HL-60/S4 treated with retinoic acid at 250 ng/mL for 4 days and 3 days (cell line): ENCODE results near the gene AGFG2.
"Not testable (repeated sequence)": the region's sequence is repeated elsewhere in the genome, so short reads cannot be mapped to it uniquely, and the experiment has no call there.

ENCODE experiments used
- in situ Hi-C: fragments of 300-500 bp; cut with MboI; formaldehyde crosslinking; loops from 2 replicates; pipeline ENCODE4 v1.7.0; 2022; ENCODE audit warnings: low sequenced_read_pairs

AGFG2 gene

DNA sequence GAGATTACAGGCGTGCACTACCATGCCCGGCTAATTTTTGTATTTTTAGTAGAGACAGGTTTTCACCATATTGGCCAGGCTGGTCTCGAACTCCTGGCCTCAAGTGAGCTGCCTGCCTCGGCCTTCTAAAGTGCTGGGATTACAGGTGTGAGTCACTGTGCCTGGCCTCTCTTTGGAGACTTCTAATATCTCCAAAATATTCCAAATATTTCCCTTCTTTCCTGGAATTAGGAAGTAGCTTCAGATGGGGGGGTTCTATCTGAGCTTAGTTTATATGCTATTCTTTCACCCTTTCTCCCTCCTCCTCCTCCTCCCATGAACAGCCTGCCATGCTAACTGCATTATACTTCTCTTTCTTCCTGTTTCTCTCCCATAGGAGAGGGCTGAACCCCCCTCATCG is 9.4 kb downstream of the AGFG2 start:
- in situ Hi-C loops, result not testable (repeated sequence)

- in situ Hi-C loops, result no loop called here
These were observed 13.5 kb downstream of the AGFG2 start for GRCh38 chr7:100552532-100552931.

GRCh38 chr7:100553032-100553431 is 14.0 kb downstream of the AGFG2 start:
- in situ Hi-C loops, result no loop called here

DNA sequence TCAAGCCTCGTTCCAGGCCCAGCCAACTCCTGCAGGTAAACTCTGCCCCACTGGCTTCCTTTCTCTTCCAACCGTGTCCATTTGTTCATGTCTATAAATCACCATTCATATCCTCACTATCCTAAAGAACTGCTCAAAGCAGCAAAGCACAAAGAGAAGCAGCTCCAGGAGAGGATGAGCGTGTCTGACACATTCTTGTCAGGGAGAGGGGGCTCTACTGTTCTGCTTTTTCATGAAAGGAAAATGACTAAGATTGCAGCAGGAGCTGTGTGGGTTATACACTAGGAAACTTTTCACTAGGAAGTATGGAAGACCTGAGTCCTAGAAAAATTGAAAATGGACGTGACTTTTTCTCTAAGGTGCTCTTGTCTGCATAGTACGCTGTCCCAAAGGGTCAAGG is 16.7 kb downstream of the AGFG2 start:
- in situ Hi-C loops, result no loop called here

GRCh38 chr7:100556541-100556940 is 17.5 kb downstream of the AGFG2 start:
- in situ Hi-C loops, result no loop called here

GRCh38 chr7:100559127-100559526 is 20.1 kb downstream of the AGFG2 start:
- in situ Hi-C loops, result no loop called here

GRCh38 chr7:100561491-100562194 is 22.6 kb downstream of the AGFG2 start:
- in situ Hi-C loops, result loop anchor here (5.0 kb wide), 1 partner anchor 89 kb away; no protein-coding TSS in a partner anchor

DNA sequence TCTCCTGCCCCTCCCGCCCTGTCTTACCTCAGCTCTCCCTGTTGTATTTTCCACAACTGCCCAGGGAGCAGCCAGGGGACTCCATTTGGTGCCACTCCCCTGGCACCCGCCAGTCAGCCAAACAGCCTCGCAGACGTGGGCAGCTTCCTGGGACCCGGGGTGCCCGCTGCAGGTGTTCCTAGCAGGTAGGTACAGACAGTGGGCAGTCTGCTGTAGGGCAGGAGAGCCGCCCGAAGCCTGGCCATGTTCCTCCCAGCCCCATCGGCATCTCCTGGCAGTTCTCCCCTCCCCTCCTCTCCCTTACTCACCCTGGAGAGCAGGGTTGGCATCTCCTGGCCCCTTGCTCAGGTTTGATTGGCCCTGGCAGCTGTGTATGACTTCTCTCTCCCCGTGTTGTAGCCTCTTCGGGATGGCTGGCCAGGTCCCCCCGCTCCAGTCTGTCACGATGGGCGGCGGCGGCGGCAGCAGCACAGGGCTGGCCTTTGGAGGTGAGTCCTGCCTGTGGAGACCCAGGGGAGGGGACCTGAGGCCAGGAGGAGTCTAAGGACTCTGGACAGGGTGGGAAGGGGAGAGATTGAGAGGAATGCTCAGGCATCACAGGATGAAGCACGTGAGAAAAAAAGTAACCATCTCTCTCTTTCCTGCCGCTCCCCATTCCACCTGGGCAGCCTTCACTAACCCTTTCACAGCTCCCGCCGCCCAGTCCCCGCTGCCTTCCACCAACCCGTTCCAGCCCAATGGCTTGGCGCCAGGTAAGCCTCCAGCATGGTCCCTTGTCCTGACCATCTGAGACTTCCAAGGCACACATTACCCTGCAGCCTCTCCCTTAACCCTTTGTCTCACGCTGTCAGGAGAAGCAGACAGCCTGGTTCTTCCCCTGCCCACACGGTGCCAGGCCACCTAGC is 23.4 kb downstream of the AGFG2 start:
- in situ Hi-C loops, result loop anchor here (5.0 kb wide), 1 partner anchor 90 kb away; no protein-coding TSS in a partner anchor

DNA sequence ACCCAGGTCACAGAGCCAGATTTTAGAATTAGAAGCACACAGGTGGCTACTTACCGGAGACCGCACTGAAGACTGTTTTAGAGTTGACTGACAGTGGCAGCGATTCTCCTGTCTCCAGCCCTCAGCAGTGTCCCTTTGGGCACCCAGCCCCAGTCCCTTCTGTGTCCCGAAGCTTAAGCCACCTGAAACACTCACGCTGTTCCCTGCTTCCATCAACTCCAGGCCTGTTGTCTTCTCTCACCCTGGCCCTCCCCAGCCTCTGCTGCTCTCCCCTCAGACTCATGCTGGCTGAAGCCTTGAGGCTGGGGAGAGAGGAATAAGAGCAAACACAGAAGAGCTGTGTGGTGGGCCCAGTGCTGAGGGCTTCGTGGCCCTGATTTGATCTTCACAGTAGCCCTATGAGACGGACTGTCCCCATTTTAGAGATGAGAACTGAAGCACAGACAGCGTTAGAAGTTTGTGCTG is 24.1 kb downstream of the AGFG2 start:
- in situ Hi-C loops, result loop anchor here (5.0 kb wide), 1 partner anchor 91 kb away; no protein-coding TSS in a partner anchor

DNA sequence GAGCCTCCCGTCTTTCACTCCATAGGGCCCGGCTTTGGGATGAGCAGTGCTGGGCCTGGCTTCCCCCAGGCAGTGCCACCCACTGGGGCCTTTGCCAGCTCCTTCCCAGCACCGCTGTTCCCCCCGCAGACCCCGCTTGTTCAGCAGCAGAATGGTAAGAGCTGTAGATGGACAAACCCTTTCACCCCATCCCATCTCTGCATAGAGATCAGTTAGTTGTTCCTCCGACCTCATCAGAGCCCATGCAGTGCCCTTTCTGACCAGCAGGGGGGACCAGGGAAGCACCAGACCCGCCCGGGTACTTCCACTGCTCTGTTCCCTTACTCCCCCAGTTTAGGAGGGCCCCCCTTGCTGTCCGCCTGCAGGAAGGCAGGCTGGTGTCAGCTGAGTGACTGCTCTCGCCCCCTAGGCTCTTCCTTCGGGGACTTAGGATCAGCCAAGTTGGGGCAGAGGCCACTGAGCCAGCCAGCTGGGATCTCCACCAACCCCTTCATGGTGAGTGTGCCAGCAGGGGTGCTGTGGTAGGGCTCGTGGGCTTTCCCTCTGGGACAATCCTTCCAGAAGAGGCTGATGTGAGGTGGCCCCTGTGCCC is 24.9 kb downstream of the AGFG2 start:
- in situ Hi-C loops, result loop anchor here (5.0 kb wide), 1 partner anchor 92 kb away; no protein-coding TSS in a partner anchor

GRCh38 chr7:100564405-100564804 is 25.4 kb downstream of the AGFG2 start:
- in situ Hi-C loops, result loop anchor here (5.0 kb wide), 1 partner anchor 92 kb away; no protein-coding TSS in a partner anchor

DNA sequence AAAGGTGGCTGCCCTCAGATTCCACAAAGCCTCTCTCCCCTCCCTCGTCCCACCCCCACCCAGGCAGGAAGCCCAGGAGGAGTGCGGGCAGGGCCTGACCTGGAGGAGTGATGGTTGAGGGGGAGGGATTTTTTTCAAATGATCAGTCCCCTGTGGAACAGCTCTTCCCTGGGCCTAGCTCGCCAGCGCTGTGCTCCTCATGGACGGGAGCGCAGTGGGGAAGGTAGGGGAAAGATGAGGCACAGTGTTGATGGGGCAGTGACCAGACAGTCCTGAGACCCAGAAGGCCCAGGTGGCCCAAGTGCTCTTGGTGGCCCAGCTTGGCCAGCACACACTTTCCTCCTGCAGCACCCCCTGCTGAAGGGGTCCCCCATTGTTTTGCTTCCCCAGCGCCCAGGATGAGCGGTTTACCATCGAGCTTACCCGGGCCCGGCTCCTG is 26.1 kb downstream of the AGFG2 start:
- in situ Hi-C loops, result no loop called here

DNA sequence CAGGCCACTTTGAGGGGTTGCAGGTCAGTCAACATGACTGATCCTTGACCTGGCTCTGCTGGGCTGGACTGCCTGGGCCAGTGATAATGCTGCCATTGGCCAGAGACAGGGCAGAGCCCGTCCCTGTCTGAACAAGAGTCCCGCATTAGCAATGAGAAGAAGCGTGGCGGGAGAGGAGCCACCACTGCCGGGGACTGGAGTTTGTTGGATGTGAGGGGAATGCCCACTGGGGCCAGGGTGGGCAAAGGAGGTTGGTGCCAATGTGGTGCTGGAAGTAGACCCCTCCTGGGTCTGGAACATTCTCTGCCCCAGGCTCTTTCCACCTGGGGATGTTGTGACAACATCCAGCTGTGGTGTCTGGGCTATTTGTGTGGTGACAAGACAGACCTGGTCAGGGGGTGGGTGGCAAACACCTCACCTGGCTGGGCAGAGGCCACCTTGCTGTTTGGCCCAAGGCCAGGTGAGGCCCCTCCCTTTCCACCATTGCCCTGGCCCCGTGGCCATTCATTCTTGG is 27.1 kb downstream of the AGFG2 start:
- in situ Hi-C loops, result no loop called here

DNA sequence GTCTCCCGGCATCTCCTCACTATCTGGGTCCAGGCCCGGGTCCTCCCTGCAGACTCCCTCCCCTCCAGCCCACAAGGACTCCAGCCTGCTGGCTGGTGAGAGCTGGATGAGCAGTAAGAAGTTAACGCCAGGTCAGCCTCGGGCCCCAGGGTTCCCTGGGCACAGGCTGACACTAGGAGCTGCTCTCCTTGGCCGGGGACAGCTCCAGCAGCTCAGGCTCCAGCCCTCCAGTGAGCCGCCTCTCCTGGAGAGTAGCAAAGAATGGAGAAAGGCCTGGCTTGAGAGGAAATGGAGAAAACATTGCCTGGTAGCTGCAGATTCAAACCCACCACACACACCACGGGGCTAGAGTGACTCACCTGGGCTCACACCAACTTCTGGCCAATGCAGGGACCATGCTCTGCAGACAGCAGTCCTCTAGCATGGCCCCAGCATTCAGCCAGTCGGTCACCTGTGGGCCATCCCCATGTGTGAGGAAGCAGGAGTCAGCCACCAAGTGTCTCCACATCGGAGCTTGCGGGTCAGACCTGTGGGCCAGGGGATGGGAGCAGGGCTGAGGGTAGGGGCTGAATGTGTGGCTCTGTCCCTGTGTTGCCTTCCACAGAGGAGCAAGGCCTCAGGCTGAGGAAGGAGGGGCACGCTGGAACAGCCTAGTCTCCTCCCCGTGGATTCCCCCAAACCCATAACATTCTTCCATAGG is 28.2 kb downstream of the AGFG2 start:
- in situ Hi-C loops, result no loop called here

DNA sequence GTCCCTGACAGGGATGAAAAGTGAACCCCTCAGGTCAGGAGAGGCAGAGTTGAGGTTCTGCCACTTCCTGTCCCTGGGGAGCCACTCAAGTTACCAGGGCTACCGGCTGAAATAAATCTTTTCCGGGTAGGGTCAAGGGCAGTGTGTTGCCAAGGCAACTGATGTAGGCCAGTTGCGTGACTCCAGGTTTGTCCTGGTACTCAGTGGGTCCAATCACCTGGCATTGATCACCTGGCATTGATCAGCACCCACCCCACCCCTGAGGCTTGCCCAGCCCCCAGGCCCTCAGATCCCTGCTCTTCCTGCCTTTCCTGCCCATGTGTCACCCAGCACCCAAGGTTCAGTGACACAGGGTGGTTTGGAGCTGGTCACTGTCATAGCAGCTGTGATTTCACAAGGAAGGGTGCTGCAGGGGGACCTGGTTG is 28.8 kb downstream of the AGFG2 start:
- in situ Hi-C loops, result no loop called here

- in situ Hi-C loops, result no loop called here
These were observed 29.3 kb downstream of the AGFG2 start for GRCh38 chr7:100568176-100568895.

DNA sequence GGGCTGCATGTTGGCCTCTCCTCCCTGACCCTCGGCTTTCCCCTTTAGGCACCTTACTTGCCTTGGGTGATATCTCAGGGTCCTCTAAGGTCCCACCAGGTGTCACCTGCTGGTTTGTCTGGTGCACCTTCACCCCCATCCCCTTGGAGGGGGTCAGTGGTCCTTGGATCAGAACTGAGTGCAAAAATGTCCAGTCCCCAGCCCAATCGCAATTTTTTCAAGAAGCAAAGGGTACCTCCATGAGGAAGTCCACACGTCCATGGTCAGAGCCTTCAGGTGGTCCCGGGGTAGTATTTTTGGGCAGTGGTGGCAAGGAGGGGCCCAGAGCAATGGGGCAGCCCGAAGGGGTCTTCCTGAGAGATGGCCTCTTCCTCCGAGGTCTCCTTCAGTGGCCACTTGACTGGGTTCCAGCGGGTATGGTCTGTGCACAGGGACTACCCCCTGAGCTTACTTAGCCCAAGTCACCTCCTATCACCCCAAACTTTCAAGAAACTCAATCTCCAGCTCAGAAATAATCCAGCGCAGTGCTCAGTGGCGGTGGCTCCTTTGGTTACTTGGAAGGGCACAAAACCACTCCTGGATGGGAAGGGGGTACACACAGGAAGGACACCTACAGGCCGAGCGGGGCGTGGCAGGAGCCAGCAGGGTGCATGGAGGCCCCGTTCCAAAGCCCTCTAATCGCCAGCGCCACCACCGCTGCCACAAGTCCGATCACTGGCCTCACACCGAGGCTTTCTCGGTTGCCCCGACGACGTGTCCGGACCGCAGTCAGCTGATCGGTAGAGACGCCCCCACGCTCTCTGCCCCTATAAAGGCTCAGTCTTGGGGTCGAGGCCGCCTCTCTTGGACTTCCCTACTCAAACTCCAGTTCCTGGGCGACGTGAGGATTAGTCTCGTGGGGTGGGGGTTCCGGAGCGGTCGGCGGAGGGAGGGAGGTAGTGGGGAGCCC is 30.2 kb downstream of the AGFG2 start:
- in situ Hi-C loops, result no loop called here
